H9 (cell line): Measurements from ENCODE around the gene CENPA. TPM values are rescaled to one million over a fixed set of nuclear protein-coding genes. Genes with fewer than 3 reads are reported as not detected.
A peak's percentile ranks its signal among the peaks of the same experiment; 100 is the strongest.

Experiments used
- DNase-seq: peaks from one replicate; pipeline ENCODE4 v3.0.0-alpha.2; 2017
- H2AFZ ChIP-seq: one replicate; pipeline ENCODE4 v1.6.1; 2013; ENCODE audit warnings: mild to moderate bottlenecking, low read length, control low read depth, moderate library complexity
- H2AK5ac ChIP-seq: 2 replicates; pipeline ENCODE4 v1.6.1; 2013; ENCODE audit warnings: low read length, control low read depth, mixed read lengths; ENCODE audit not compliant: insufficient read length
- H2BK120ac ChIP-seq: one replicate; pipeline ENCODE4 v1.6.1; 2013; ENCODE audit warnings: low read depth, mild to moderate bottlenecking, low read length, control low read depth, inconsistent platforms; ENCODE audit not compliant: poor library complexity, severe bottlenecking
- H2BK12ac ChIP-seq: 2 replicates; pipeline ENCODE4 v1.6.1; 2013; ENCODE audit warnings: low read length, control low read depth, mixed read lengths, low read depth; ENCODE audit not compliant: insufficient read length
- H2BK15ac ChIP-seq: 2 replicates; pipeline ENCODE4 v1.6.1; 2013; ENCODE audit warnings: low read depth, low read length, control low read depth
- H2BK20ac ChIP-seq: one replicate; pipeline ENCODE4 v1.6.1; 2013; ENCODE audit warnings: low read depth, mild to moderate bottlenecking, low read length, control low read depth, inconsistent platforms; ENCODE audit not compliant: poor library complexity, severe bottlenecking
- H2BK5ac ChIP-seq: 2 replicates; pipeline ENCODE4 v1.6.1; 2013; ENCODE audit warnings: low read length, control low read depth, mixed read lengths; ENCODE audit not compliant: insufficient read length
- H3K14ac ChIP-seq: 2 replicates; pipeline ENCODE4 v1.6.1; 2013; ENCODE audit warnings: low read length, control low read depth; ENCODE audit not compliant: insufficient read depth
- H3K18ac ChIP-seq: 2 replicates; pipeline ENCODE4 v1.6.1; 2013; ENCODE audit warnings: low read depth, mild to moderate bottlenecking, mixed read lengths, low read length, control low read depth; ENCODE audit not compliant: insufficient read length
- H3K23ac ChIP-seq: 2 replicates; pipeline ENCODE4 v1.6.1; 2013; ENCODE audit warnings: low read length, control low read depth, mixed read lengths, low read depth; ENCODE audit not compliant: insufficient read length
- H3K23me2 ChIP-seq: 2 replicates; pipeline ENCODE4 v1.6.1; 2013; ENCODE audit warnings: low read depth, mild to moderate bottlenecking, mixed read lengths, low read length, control low read depth; ENCODE audit not compliant: insufficient read length, poor library complexity, severe bottlenecking
- H3K27ac ChIP-seq: 2 replicates; pipeline ENCODE4 v1.5.1; 2013; ENCODE audit warnings: low read length, control low read depth, mixed read lengths, low read depth; ENCODE audit not compliant: insufficient read length
- H3K27me3 ChIP-seq: 2 replicates; pipeline ENCODE4 v1.6.1; 2013; ENCODE audit warnings: low read length, control low read depth, inconsistent platforms; ENCODE audit not compliant: insufficient read depth
- H3K4ac ChIP-seq: 2 replicates; pipeline ENCODE4 v1.6.1; 2013; ENCODE audit warnings: low read depth, mild to moderate bottlenecking, control low read depth, inconsistent platforms, low read length, moderate library complexity
- H3K4me1 ChIP-seq: 2 replicates; pipeline ENCODE4 v1.6.1; 2013; ENCODE audit warnings: low read length, control low read depth, inconsistent platforms; ENCODE audit not compliant: insufficient read depth
- H3K4me2 ChIP-seq: 2 replicates; pipeline ENCODE4 v1.6.1; 2013; ENCODE audit warnings: low read length, control low read depth, mixed read lengths; ENCODE audit not compliant: insufficient read length, insufficient read depth
- H3K56ac ChIP-seq: 2 replicates; pipeline ENCODE4 v1.6.1; 2013; ENCODE audit warnings: low read depth, mild to moderate bottlenecking, mixed read lengths, low read length, control low read depth; ENCODE audit not compliant: insufficient read length
- H3K79me1 ChIP-seq: 2 replicates; pipeline ENCODE4 v1.6.1; 2013; ENCODE audit warnings: low read depth, mild to moderate bottlenecking, moderate library complexity, low read length, control low read depth, inconsistent platforms; ENCODE audit not compliant: insufficient read depth, poor library complexity, severe bottlenecking
- H3K79me2 ChIP-seq: 2 replicates; pipeline ENCODE4 v1.6.1; 2013; ENCODE audit warnings: low read length, control low read depth, inconsistent platforms; ENCODE audit not compliant: insufficient read depth
- H3K9ac ChIP-seq: 2 replicates; pipeline ENCODE4 v1.6.1; 2013; ENCODE audit warnings: low read length, control low read depth, mixed read lengths; ENCODE audit not compliant: insufficient read length; ENCODE audit errors: extremely low read depth
- H3K9me3 ChIP-seq: one replicate; pipeline ENCODE4 v1.6.1; 2013; ENCODE audit warnings: low read depth, low read length, inconsistent platforms; ENCODE audit not compliant: control insufficient read depth
- H3T11ph ChIP-seq: one replicate; pipeline ENCODE4 v1.6.1; 2013; ENCODE audit warnings: mild to moderate bottlenecking, low read length, control low read depth, inconsistent platforms
- H4K20me1 ChIP-seq: one replicate; pipeline ENCODE4 v1.6.1; 2013; ENCODE audit not compliant: control insufficient read depth, insufficient read length, insufficient read depth
- H4K5ac ChIP-seq: 2 replicates; pipeline ENCODE4 v1.6.1; 2013; ENCODE audit warnings: low read depth, mild to moderate bottlenecking, mixed read lengths, low read length, control low read depth; ENCODE audit not compliant: insufficient read length
- H4K8ac ChIP-seq: replicated peaks from 2 replicates; pipeline ENCODE4 v1.6.1; 2013; ENCODE audit warnings: low read length, control low read depth, mixed read lengths, low read depth; ENCODE audit not compliant: insufficient read length
- H4K91ac ChIP-seq: 2 replicates; pipeline ENCODE4 v1.6.1; 2013; ENCODE audit warnings: low read depth, mild to moderate bottlenecking, moderate library complexity, mixed read lengths, low read length, control low read depth; ENCODE audit not compliant: insufficient read length
- H3K27ac Mint-ChIP-seq, 3 experiments: 2 replicates in 2 of 3; 3 replicates in 1 of 3; pipeline ENCODE4 v1.8.0; 2020 to 2021; ENCODE audit warnings: mixed read lengths in 3 of 3, mild to moderate bottlenecking in 1 of 3, moderate library complexity in 1 of 3
- H3K27me3 Mint-ChIP-seq: 2 replicates; pipeline ENCODE4 v1.8.0; 2021; ENCODE audit warnings: low read depth, mild to moderate bottlenecking, moderate library complexity, mixed read lengths
- H3K36me3 Mint-ChIP-seq, 3 experiments: 2 replicates in 2 of 3; 3 replicates in 1 of 3; pipeline ENCODE4 v1.8.0; 2020 to 2021; ENCODE audit warnings: low read depth in 3 of 3, mixed read lengths in 3 of 3; ENCODE audit not compliant: insufficient read depth in 1 of 3
- H3K4me1 Mint-ChIP-seq, 2 experiments: 2 replicates each; pipeline ENCODE4 v1.8.0; 2020; ENCODE audit warnings: mixed read lengths in 2 of 2
- H3K4me3 Mint-ChIP-seq, 2 experiments: 2 replicates in 1 of 2; 3 replicates in 1 of 2; pipeline ENCODE4 v1.8.0; 2020 to 2021; ENCODE audit warnings: mild to moderate bottlenecking in 2 of 2, mixed read lengths in 2 of 2, moderate library complexity in 1 of 2
- H3K9me3 Mint-ChIP-seq, 2 experiments: 2 replicates in 1 of 2; 3 replicates in 1 of 2; pipeline ENCODE4 v1.8.0; 2020; ENCODE audit warnings: mild to moderate bottlenecking in 2 of 2, mixed read lengths in 2 of 2, moderate library complexity in 1 of 2
- WGBS: extraction: QIAGEN DNeasy Blood & Tissue Kit; methylation state at CpG from one replicate; pipeline ENCODE4 v1.1.7; 2013; ENCODE audit warnings: missing lambda C conversion rate, low lambda C conversion rate, mixed read lengths; ENCODE audit not compliant: insufficient read length; ENCODE audit errors: extremely low coverage; 5-methylcytosine and 5-hydroxymethylcytosine counted together
- total RNA-seq: library from RNA; stranded (reverse); gene quantifications from 2 replicates; pipeline ENCODE4 v1.2.1, GENCODE V29; 2021
- TF ChIP-seq, protein P1 (sequence below): fragments of 200-600 bp; sonication (generic); conservative IDR thresholded peaks from 3 replicates; pipeline ENCODE4 v1.8.0; 2021; ENCODE audit warnings: antibody characterized with exemption, mild to moderate bottlenecking

CENPA gene
- total RNA-seq, 1 experiment from 2014 or later = 19.3 TPM

- Histone ChIP-seq H2BK20ac (no peak overlapping the region), H2BK12ac (no peak overlapping the region)
- WGBS = no CpG with 5 or more reads among the region's 7 CpGs
Observed at GRCh38 chr2:26758790-26759321, 27.0 kb upstream of the CENPA start.

More at GRCh38 chr2:26758790-26759321, 27.0 kb upstream of the CENPA start:
- H4K20me1 ChIP-seq = no peaks in the 10 kb centered on the region
- H4K8ac ChIP-seq = no peak overlapping the region
- H3K79me2 ChIP-seq = no peaks in the 10 kb centered on the region
- H3K56ac ChIP-seq = no peak overlapping the region
- no peaks in the 10 kb centered on the region for H3K9me3 ChIP-seq
- H2BK15ac ChIP-seq = no peak overlapping the region
- Mint-ChIP-seq H3K36me3 (no peaks in the 10 kb centered on the region), H3K4me3 (no peak overlapping the region), H3K9me3 (no peaks in the 10 kb centered on the region; a peak in 2 of 5 replicates), H3K27ac (peak overlapping the region; percentile 85 to 98 (median 92); a peak in 5 of 7 replicates), H3K27me3 (peaks cover 24% of the 10 kb centered on the region), H3K4me1 (peaks cover 35 to 41% of the 10 kb centered on the region in 2 experiments)
- DNase-seq = no peak
- H3K4me2 ChIP-seq = no peak overlapping the region
- H3K9ac ChIP-seq = no peak overlapping the region
- no peak overlapping the region for H3K4ac ChIP-seq
- no peaks in the 10 kb centered on the region for H3K79me1 ChIP-seq
- no peak overlapping the region for H3T11ph ChIP-seq
- peak overlapping the region; percentile 85 for H3K18ac ChIP-seq
- H4K91ac ChIP-seq = no peak overlapping the region
- H3K4me1 ChIP-seq = peaks cover 11% of the 10 kb centered on the region
- H3K27me3 ChIP-seq = no peaks in the 10 kb centered on the region; the same call in 1 of the 2 replicates
- TF ChIP-seq, protein P1, sequence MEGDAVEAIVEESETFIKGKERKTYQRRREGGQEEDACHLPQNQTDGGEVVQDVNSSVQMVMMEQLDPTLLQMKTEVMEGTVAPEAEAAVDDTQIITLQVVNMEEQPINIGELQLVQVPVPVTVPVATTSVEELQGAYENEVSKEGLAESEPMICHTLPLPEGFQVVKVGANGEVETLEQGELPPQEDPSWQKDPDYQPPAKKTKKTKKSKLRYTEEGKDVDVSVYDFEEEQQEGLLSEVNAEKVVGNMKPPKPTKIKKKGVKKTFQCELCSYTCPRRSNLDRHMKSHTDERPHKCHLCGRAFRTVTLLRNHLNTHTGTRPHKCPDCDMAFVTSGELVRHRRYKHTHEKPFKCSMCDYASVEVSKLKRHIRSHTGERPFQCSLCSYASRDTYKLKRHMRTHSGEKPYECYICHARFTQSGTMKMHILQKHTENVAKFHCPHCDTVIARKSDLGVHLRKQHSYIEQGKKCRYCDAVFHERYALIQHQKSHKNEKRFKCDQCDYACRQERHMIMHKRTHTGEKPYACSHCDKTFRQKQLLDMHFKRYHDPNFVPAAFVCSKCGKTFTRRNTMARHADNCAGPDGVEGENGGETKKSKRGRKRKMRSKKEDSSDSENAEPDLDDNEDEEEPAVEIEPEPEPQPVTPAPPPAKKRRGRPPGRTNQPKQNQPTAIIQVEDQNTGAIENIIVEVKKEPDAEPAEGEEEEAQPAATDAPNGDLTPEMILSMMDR = no peak
- H4K5ac ChIP-seq = peak overlapping the region; percentile 15
- H2AFZ ChIP-seq = no peak overlapping the region
- peak overlapping the region; percentile 87 for H3K27ac ChIP-seq
- no peaks in the 10 kb centered on the region for H3K23me2 ChIP-seq
- no peak overlapping the region for H3K14ac ChIP-seq
- H2BK5ac ChIP-seq = no peak overlapping the region
- no peak overlapping the region for H3K23ac ChIP-seq
- H2AK5ac ChIP-seq = no peak overlapping the region
- H2BK120ac ChIP-seq = no peak overlapping the region
